Measurements from ENCODE around the gene DEAF1.

DEAF1 gene

DNA sequence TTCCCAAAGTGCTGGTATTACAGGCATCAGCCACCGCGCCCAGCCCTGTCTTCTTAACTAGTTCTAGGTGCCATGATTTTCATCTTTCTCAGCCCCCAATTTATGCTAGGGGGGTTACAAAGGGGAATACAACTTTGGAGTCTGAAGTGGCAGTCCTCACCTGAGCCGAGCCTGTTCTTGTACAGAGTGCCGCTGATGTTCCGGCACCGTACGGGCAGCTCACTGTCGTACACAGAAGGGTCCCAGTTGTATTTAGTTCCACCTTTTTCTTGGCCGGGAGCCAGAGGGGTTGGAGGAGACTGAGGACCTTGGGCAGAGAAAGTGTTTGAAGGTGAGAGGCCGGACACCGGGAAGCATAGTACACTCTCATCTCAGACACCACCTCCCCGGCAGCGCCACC, 7.3 kb downstream of the DEAF1 start:
- TF ChIP-seq, protein P1, sequence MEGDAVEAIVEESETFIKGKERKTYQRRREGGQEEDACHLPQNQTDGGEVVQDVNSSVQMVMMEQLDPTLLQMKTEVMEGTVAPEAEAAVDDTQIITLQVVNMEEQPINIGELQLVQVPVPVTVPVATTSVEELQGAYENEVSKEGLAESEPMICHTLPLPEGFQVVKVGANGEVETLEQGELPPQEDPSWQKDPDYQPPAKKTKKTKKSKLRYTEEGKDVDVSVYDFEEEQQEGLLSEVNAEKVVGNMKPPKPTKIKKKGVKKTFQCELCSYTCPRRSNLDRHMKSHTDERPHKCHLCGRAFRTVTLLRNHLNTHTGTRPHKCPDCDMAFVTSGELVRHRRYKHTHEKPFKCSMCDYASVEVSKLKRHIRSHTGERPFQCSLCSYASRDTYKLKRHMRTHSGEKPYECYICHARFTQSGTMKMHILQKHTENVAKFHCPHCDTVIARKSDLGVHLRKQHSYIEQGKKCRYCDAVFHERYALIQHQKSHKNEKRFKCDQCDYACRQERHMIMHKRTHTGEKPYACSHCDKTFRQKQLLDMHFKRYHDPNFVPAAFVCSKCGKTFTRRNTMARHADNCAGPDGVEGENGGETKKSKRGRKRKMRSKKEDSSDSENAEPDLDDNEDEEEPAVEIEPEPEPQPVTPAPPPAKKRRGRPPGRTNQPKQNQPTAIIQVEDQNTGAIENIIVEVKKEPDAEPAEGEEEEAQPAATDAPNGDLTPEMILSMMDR (IDR thresholded peaks at IDR 0.05; ENCODE audit: low read depth, low read length, missing control alignments): no peak
- no peak for DNase-seq (ENCODE audit: extremely low read depth, low read depth)
- H3K4me3 ChIP-seq (replicated peaks; ENCODE audit: low read depth, low read length): no peak overlapping the region

DNA sequence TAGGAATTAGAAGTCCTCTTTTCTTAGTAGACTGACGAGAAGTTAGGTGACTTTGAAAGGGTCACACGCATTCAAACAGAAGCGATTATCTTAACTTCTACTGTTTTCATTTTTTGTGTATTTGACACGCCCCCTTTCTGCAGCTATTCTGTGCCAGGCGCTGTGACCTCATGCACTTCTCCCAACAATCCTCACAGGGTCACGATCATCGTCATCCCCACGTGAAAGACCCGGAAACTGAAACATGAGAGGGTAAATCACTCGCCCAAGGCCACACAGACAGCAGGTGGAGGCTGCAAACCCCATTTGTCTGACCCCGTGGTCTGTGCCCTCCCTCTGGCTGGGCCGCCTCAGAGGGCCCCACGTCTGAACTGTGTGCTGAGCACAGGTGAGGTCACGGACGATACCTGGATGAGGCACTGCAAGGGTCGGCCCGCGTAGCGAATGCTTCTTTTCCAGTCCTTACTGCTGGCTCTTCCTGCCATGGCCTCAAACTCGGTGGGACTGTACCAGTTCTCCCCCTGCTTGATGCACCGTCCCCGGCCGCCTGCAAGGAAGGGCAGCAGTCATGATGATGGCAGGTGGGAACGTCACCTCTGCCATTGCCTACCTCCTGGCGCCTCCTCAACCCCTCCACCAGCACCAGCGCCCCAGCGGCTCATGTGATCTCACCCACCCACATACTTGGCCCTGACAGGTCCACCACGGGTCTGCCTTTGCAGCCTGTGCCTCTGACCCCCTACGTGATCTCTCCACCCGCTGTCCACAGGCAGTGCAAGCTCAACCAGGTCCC, 8.4 kb downstream of the DEAF1 start:
- H3K4me3 ChIP-seq (replicated peaks; ENCODE audit: low read depth, low read length): no peak overlapping the region
- TF ChIP-seq, protein P1 (IDR thresholded peaks at IDR 0.05; ENCODE audit: low read depth, low read length, missing control alignments): no peak
- DNase-seq (ENCODE audit: extremely low read depth, low read depth): no peak

DNA sequence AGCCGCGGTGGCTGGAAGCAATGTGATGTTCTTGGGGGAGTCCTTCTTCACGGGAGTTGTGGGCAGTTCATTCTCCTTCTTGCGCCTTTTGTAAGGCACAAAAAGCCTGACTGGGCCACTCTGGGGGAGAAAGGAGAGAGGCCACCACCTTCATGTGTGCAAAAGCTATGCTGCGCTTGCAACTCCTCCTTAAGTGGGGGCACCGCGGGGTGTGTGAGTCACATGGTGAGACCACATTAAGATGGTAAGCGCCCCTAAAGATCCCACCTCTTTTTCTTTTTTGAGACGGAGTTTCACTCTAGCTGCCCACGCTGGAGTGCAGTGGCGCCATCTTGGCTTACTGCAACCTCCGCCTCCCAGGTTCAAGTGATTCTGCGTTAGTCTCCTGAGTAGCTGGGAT, 14.1 kb downstream of the DEAF1 start:
- DNase-seq (ENCODE audit: extremely low read depth, low read depth): no peak
- no peak overlapping the region for H3K4me3 ChIP-seq (replicated peaks; ENCODE audit: low read depth, low read length)

DNA sequence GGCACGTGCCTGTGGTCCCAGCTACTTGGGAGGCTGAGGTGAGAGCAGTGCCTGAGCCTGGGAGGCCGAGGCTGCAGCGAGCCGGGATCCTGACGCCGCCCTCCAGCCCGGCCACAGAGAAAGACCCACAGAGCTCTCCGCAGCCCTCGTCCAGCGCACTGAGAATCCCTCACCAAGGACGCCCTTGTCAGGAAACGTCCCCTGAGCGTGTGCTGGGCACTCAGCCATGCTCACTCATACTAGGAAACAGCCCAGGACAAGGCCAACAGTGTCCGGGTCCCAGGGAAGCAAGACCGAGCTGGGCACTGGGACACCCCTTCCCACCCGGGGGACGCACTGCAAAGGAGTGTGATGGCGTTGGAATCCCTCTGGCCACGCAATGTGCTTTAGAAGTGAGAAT, 14.5 kb downstream of the DEAF1 start:
- TF ChIP-seq, protein P1 (IDR thresholded peaks at IDR 0.05; ENCODE audit: low read depth, low read length, missing control alignments): no peak
- no peak overlapping the region for H3K4me3 ChIP-seq (replicated peaks; ENCODE audit: low read depth, low read length)
- DNase-seq (ENCODE audit: extremely low read depth, low read depth): no peak

More for the DNA sequence above, 14.1 kb downstream of the DEAF1 start:
- TF ChIP-seq, protein P1 (IDR thresholded peaks at IDR 0.05; ENCODE audit: low read depth, low read length, missing control alignments): no peak

DNA sequence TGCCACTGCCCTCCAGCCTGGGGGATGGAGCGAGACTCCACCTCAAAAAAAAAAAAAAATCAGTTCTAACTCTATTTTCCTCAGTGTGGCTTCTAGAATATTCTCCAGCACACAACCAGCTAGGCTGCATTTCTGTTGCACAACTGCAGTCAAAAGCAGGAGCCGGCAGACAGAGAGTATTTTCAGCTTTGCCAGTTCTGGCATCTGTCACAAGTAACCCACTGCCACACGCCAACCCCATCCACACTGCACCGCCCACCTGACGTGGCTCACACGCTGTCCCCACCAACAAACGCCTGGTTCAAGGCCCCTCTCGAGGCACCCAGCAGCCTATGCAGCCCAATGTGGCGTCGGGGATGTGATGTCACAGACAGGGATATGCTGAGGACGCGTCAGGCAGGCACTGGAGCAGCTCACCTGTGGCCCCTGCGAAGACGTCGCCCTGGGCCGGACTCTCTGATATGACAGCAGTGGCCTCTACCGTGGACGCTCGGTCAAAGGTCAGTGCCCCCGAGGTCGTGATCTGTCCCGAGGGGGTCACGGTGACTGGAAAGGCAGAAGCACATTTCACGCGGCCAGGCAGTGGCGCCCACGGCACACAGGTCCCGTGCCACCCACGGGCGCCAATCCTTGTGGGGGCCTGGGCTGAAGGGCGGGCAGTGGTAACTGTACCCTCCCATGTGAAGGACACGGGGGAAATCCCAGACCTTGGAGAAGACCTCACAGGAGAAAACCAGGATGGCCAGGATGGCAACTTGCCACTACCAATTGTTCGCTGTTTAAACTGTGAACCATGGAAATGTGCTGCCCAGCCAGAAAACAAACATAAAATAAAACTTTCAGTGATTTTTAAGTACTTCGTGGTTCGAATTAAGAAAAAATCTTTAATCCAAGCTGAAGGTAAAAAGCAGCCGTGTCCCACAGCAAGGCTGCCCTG, 15.5 kb downstream of the DEAF1 start:
- TF ChIP-seq, protein P1 (IDR thresholded peaks at IDR 0.05; ENCODE audit: low read depth, low read length, missing control alignments): no peak
- no peak for DNase-seq (ENCODE audit: extremely low read depth, low read depth)
- H3K4me3 ChIP-seq (replicated peaks; ENCODE audit: low read depth, low read length): no peak overlapping the region

DNA sequence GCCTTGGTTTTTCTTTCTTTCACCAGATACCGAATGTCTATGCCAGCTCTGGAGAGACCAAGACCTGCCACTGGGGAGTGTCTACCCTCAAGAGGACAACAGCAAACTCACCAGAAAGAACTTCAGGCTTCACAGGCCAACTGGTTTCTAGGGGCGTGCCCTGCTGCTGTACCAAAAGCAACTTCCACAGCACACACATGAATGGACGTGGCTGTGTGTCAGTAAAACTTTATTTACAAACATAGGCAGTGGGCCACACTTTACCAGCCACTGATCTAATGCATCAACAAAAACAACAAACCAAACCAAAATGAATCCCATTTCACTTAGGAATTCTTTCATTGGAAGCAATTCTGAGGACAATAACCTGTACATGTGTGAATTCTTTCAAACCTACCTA, 16.7 kb downstream of the DEAF1 start:
- no peak overlapping the region for H3K4me3 ChIP-seq (replicated peaks; ENCODE audit: low read depth, low read length)
- no peak for DNase-seq (ENCODE audit: extremely low read depth, low read depth)
- TF ChIP-seq, protein P1 (IDR thresholded peaks at IDR 0.05; ENCODE audit: low read depth, low read length, missing control alignments): no peak

Measured in HFF-Myc (cell line).